ENCODE data around the gene RIOK3.
"Not testable (repeated sequence)": the region's sequence is repeated elsewhere in the genome, so short reads cannot be mapped to it uniquely, and the experiment has no call there.

The RIOK3 gene

DNA sequence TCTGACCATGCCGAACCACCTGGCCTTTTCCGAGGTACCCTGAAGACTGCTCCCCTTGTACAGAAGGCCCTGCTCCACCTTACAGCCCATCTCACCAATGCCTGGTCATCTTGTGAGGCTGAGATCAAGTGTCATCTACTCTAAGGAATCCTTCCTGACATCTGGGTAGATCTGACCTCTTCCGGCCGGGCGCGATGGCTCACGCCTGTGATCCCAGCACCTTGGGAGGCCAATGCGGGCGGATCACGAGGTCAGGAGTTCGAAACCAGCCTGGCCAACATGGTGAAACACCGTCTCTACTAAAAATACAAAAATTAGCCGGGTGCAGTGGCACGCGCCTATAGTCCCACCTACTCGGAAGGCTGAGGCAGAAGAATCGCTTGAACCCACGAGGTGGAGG lies 2.1 kb upstream of the RIOK3 start:
- H3K27ac ChIP-seq, result no peak overlapping the region
- no peak for DNase-seq (ENCODE audit: low read depth, low spot score)

DNA sequence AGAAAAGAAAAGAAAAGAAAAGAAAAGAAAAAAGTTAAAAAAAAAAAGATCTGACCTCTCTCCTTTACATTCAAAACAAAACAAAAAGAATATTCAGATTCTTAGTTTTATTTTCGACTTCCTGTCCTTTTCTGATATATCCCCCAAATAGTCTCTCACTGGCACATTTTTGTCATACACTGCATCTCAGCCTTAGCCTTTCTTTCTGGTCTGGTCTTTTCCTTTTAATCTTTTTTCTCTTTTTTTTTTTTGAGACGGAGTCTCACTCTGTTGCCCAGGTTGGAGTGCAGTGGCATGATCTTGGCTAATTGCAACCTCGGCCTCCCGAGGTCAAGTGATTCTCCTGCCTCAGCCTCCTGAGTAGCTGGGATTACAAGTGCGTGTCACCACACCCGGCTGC lies 1.6 kb upstream of the RIOK3 start:
- H3K27ac ChIP-seq, result peak overlapping the region; percentile 100
- DNase-seq (ENCODE audit: low read depth, low spot score), result no peak

DNA sequence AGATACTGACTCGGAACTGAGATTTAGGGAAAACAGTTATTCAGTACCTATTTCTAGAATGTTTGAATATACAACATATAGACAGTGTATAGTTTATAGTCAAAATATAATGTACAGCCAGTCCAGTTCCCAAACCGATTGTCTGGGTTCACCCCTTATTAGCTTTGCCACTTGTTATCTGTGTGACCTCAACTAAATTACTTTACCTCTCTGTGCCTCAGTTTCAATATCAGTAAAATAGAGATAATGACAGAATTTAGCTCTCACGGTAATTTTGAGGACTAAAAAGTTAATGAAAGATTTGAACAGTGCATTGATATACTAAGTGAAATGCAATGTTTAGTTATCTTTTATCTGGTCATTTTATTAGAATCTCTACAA lies 750 bp upstream of the RIOK3 start:
- H3K27ac ChIP-seq, result peak overlapping the region; percentile 100
- DNase-seq (ENCODE audit: low read depth, low spot score), result no peak

DNA sequence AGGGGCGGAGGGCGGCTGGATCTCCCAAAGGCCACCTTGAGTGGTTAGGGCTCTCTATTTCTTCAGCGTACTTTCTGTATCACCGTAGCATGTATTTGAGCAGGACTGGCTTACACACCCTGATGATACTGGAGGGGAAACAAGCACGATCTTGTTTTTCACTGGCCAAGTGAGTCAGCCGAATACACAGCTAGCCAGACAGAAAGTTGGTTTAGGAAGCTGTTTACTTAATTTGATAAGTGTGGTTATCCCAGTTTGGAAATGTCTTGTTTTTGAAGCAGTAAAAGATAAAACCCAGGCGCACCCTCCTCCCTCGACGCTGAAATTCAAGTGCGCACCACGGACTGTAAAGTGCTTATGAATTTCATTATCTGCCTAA lies 582 bp downstream of the RIOK3 start:
- DNase-seq (ENCODE audit: low read depth, low spot score), result peak; percentile 89

DNA sequence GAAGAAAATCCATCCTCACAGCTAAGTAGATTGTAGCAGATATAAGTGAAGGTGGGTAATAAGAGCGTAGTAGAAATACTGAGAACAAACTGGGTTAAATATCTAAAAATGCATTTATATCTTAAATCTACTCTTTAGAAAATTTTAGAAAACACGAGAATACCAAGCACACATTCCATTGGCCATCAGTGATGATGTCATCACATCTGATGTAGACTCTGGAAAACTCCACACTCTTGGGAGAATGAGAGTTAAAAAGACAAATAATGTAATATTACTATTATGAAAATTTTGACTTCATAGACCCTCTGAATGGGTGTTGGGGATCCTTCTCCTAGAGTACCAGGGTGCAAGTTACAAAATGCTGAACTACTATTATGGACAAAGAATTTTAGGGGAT lies 3.7 kb downstream of the RIOK3 start:
- no peak for DNase-seq (ENCODE audit: low read depth, low spot score)
- no peak overlapping the region for H3K27ac ChIP-seq

More for the DNA sequence above, 582 bp downstream of the RIOK3 start:
- H3K27ac ChIP-seq, result peak overlapping the region; percentile 100

DNA sequence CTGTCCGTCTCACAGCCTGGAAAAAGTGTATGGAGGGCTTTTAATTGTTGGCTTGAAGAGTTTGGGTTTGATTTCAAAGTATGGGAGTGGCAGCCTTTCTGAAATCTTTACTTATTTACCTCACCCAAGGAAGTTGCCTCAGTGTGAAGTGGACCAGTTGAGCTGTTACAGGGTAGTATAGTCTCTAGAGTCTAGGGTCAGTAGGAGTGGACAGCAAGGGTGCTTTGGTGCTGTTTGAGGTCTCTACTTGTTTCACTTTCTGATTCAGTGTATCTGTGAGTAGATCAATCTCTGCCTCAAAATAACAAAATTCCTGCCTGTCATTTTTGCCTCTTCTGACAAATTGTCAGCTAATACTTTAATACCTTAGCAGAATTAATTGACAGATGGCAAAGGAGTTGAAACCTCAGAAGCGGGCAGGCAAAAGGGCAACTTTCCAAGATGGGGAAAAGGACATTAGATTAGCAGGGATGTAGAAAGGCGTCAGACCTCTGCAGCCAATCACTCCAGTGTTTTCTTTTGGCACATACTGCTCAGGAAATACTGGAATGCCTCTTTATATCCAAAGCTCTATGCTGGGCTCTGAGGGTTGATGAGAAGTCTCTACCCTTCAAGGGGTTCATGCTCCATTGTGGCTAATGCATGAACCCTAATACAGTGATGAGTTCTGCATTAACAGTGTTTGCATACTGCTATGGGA lies 5.9 kb downstream of the RIOK3 start:
- no peak for DNase-seq (ENCODE audit: low read depth, low spot score)
- H3K27ac ChIP-seq, result no peak overlapping the region

DNA sequence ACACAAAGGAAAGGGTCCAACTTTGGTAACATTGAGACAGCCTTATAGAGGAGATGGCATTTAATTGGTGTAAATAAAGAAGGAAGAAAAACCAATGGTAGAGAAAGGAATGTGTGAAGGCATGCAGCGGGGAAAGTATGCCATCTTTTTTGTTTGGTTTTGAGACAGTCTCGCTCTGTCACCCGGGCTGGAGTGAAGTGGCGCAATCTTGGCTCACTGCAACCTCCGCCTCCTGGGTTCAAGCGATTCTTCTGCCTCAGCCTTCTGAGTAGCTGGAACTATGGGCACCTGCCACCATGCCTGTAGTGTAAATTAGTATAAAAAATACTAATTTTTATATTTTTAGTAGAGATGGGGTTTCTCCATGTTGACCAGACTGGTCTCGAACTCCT lies 6.4 kb downstream of the RIOK3 start:
- H3K27ac ChIP-seq, result no peak overlapping the region

DNA sequence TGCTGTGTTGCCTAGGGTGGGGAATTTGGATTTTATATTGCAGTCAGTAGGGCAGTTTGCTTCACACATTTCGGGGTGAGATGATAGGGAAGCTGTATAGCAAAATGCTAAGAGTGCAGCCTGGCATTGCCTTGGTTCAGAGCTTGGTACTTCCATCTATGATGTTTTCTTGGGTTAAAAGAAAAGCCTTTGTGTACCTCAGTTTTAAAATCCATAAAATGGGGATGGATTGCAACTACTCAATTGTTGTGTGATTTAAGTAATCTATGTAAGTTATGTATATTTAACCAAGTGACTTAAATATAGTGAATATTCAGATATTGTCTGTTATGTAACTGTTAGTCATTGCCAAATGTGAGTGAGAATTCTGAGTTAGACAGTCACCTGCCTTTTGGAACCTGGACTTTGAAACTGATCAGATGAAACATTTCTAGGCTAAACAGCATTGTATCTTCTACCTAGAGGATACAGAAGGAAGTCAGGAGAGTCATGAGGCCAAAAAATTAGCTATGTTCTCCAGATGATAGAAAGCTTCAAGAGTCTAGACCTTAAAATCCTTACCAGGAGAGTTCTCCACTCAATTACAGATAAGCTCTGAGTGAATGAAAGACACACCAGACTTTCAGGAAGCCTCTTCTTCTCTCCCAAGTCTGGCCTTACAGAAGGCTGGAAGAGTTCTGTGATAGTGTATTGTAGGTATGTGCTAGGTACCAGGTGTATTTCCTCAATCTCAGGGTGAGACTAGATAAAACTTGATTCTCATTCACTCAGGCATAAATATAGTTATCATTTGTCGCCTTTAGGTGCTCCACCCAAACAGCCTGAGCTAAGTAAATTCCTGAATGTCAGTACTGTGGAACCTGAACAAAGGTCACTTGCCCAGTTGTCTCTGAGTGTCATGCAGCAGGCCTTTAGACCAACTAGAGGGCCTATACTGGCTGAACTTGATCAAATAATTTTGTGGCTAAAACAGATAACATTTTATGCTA lies 7.5 kb downstream of the RIOK3 start:
- no peak for DNase-seq (ENCODE audit: low read depth, low spot score)

More for the DNA sequence above, 6.4 kb downstream of the RIOK3 start:
- no peak for DNase-seq (ENCODE audit: low read depth, low spot score)

DNA sequence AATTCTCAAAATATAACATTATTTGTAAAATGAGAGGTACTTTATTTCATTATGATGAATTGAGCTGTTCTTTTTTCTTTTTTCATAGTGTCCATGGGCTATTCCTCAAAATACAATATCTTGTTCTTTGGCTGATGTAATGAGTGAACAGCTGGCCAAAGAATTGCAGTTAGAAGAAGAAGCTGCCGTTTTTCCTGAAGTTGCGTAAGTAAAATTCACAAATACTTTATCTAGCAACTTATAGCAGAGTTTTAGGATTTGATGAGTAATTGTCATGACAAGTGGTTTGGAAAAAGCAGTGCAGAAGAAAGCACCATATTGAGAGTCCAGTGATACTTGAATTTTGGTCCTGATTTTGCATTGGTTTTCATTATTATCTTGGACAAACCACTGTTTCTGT lies 9.8 kb downstream of the RIOK3 start:
- no peak overlapping the region for H3K27ac ChIP-seq
- DNase-seq (ENCODE audit: low read depth, low spot score), result no peak

More for the DNA sequence above, 7.5 kb downstream of the RIOK3 start:
- peak overlapping the region; percentile 18 for H3K27ac ChIP-seq

DNA sequence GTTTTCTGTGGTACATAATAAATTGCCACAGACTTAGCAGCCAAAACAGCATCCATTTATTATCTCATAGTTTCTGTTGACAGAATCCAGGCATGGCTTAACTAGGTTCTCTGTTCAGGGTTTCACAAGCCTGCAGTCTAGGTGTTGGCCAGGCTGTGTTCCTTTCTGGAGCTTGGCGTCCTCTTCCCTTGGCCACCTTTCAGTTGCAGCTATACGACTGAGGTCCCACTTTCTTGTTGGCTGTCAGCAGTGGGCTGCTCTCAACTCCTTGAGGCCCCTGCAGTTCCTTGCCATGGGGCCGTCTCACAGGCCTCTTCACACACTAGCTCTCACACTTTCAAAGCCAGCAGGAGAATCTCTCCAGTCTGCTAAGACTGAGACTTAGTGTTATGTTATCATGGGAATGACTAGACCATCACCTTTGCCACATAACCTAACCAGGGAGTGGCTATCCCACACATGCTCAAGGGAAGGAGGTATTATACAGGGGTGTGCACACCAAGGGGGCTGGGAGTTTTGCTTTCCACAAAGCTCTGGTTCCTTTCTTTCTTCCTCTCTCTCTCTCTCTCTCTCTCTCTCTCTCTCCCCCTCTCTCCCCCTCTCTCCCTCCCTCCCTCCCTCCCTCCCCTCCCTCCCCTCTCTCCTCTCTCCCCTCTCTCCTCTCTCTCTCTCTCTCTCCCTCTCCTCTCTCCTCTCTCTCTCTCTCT lies 15.8 kb downstream of the RIOK3 start:
- no peak overlapping the region for H3K27ac ChIP-seq
- no peak for DNase-seq (ENCODE audit: low read depth, low spot score)

DNA sequence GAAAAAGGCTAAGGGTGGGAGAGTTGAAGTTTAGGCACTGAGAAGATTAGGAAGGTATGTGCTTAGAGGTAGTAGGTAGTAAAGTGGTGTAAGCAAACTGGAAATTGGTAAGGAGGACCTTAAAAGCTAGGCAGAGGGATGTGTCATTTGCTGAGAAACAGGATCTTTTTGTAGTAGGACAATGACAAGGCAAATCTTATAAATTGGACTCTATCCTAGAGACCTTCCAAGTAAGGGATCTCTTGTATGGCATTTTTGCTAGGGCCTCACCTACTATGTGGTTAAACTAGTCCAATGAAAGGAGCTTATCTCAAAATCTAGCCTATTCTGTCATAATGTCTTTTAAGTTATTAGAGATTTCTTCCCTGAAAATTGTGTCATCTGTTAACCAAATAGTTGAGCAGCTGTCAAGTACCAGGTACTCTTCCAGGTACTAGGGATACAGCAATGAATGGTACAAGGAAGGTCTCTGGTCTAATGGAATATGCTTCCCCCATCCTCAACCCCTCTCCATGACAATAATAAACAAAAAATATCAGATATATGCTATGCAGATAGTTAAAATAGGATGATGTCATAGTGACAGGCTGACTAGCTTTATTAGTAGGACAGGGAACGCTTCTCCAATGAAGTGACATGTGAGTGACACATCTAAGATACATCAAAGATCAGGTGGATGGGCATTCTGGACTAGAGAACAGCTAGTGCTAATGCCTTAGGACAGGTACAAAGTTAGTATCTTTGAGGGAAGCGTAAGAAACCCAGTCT lies 17.7 kb downstream of the RIOK3 start:
- DNase-seq (ENCODE audit: low read depth, low spot score), result no peak
- no peak overlapping the region for H3K27ac ChIP-seq

DNA sequence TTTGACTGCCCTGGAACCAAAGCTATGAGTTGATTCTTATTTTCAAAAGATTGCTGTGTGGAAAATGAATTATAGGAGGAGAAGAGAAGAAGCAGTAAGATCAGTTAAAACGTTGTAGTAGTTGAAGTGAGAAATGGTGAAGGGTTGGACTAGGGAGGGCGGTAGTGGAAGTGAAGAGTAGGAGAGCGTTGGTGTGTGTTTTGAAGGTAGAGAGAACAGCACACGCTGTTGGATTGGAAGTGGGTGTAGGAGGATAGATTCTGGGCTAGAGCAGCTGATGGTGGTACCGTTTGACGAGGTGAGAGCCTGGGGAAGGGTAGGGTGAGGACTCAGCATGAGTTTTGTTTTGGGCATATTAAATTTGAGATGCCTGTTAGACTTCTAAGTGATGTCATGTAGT lies 18.4 kb downstream of the RIOK3 start:
- no peak overlapping the region for H3K27ac ChIP-seq
- DNase-seq (ENCODE audit: low read depth, low spot score), result no peak

DNA sequence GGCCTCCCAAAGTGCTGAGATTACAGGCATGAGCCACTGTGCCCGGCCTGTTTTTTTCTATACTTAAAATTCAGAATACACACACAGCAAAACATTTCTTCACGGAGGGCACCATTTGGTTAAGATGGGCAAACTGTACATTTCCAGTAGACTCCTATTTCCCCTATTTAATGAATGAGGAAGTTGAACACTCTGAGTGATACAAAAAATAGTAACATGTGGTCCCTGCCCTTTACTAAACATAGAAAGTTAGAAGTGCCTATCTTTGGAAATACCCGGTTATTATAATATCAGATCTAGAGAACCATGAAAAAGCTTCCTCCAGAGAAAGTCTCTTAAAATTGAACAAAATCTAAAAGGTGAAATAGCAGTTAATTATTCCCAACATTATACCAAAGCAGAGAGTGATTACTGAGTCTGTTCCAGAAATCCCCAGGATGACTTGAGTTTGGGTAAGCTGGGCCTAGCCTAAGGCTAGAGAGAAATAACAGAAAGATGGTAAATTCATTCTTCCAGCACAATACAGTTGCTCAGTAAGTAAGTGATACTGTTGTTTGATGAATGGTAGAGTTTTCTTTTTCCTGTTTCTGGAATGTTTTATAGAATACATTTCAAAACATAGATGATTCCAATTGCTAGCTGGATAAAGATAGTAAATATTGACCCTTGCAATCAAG lies 26.9 kb downstream of the RIOK3 start:
- no peak overlapping the region for H3K27ac ChIP-seq
- DNase-seq (ENCODE audit: low read depth, low spot score), result no peak

DNA sequence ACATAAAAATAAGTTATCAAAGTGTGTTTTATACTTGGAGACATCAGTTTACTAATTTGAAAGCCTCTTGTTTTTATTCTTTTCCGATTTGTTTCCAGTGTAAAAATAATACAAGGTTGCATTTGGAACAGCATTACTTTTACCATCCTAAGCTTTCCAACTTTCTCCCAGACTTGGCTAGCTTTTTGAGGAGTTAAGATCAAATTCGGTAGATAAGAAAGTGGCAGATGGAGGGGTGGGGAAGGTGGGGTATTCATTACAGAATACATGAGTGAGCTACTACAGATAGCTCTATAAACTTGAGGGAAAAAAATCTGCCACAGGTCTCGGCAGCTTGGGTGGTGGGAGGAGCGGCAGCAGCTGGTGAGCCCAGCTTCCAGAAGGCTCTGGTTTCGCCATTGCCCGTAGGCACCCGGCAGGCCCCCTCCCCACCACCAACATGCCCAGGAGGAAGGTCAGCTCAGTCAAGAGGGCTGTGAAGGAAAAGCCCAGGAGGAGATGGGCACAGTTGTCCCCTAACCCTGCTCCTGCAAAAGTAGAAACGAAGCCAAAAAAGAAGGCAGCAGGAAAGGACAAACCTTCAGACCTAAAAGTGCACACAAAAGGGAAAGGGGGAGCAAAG lies 31.6 kb downstream of the RIOK3 start:
- no peak for DNase-seq (ENCODE audit: low read depth, low spot score)
- H3K27ac ChIP-seq, result no peak overlapping the region

DNA sequence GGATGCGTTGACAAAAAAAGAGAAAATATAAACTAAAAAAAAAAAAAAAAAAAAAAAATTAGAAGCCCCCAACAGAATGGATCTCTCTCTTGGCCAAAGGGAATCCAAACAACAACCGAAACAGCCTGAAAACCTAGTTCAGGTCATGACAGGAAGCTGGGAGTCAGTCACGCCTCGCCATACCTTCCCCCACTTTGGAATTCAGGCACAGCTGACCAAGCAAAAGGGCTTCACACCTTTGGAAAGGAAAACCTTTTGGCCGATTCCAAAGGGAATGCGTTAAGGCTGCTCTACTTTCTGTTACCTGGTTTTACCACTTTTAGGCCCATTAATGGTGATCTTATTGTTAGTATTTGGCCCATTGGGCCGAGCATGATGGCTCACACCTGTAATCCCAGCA lies 32.3 kb downstream of the RIOK3 start:
- H3K27ac ChIP-seq, result no peak overlapping the region
- no peak for DNase-seq (ENCODE audit: low read depth, low spot score)

DNA sequence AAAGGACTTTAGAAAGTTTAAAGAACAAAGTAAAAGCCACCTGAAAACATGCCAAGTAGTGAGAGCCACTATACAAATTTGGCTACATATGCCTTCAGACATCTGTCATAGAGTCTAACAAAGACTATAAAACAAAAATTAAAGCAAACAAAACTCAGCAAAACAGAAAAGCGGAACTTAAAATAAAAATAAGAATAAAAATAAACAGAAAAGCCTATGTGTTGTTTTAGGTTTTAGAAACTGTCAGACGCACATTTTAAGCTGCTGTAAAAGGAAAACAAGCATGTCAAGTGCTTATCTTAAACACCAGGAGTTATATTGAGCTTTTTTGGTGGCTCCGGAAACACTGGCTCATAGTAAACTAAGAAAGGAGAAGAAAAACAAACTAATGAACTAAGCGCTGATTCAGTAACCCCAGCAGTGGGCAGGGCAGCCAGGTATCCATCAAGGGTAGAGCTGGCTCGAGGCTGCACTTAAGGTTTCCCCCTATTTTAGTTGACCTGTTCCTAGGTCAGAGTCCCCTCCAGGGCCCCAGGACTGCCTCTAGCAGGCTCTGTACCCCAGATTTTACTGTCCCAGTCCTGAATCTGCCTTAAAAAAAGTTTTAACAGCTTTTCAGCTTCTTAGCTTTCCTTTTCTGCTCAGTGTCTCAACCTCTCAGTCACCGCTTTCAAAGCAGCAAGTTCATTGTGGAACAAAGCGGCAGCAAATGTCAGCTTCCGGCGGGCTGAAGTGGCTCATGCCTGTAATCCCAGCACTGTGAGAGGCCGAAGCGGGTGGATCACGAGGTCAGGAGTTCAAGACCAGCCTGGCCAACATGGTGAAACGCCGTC lies 34.9 kb downstream of the RIOK3 start:
- no peak for DNase-seq (ENCODE audit: low read depth, low spot score)
- peak overlapping the region; percentile 72 for H3K27ac ChIP-seq

DNA sequence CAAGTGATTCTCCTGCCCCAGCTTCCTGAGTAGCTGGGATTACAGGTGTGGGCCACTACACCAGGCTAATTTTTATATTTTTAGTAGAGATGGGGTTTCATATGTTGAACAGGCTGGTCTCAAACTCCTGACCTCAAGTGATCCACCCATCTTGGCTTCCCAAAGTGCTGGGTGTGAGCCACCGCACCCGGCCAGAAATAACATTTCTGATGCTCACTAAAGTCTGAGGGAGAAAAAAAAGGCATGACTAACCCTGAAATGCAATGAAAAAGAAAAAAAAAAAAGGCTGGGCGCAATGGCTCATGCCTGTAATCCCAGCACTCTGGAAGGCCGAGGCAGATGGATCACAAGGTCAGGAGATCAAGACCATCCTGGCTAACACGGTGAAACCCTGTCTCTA lies 36.5 kb downstream of the RIOK3 start:
- H3K27ac ChIP-seq; DNase-seq (ENCODE audit: low read depth, low spot score): not testable (repeated sequence)

DNA sequence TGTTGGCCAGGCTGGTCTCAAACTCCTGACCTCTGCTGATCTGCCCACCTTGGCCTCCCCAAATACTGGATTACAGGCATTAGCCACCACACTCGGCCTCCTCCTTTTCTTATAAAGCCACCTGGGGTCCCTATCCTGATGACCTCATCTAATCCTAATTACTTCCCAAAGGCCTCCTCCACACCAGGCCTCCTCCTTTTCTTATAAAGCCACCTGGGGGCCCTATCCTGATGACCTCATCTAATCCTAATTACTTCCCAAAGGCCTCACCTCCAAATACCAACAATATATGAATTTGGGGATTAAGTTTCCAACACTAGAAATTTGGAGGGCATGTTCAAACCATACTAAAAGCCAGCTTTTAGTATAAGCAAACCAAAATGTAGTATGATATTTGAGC lies 40.6 kb downstream of the RIOK3 start:
- no peak overlapping the region for H3K27ac ChIP-seq
- DNase-seq (ENCODE audit: low read depth, low spot score), result no peak
